IMR-90 (cell line): ENCODE data around the gene TMC8. TPM values are rescaled to one million over a fixed set of nuclear protein-coding genes. Genes with fewer than 3 reads are reported as not detected.
A peak's percentile ranks its signal among the peaks of the same experiment; 100 is the strongest.

Source experiments
- ATAC-seq: fragments of 200-7000 bp; cut with Tn5 transposase; 2 replicates; pipeline ENCODE4 v1.9.1; 2020; ENCODE audit warnings: low read depth, mild to moderate bottlenecking, moderate library complexity
- BruUV-seq: library from RNA; stranded (reverse); fragments of 400-500 nt; replicated peaks from 2 replicates; lab custom pipeline; 2021; lab: Mats Ljungman, UMichigan
- CTCF ChIA-PET: fragments of 300-600 bp; formaldehyde crosslinking; extraction: SDS; loops from one replicate; lab custom pipeline; 2021; ENCODE audit warnings: antibody characterized with exemption; lab: Yijun Ruan, JAX
- POLR2A ChIA-PET: fragments of 300-600 bp; sonication (Branson Sonifier 250); formaldehyde crosslinking; loops from one replicate; lab custom pipeline; 2022; ENCODE audit warnings: antibody characterized with exemption; ENCODE audit not compliant: unreplicated experiment; lab: Charles Lee
- DNase-seq: peaks from one replicate; pipeline ENCODE4 v3.0.0; 2013
- H2AFZ ChIP-seq: replicated peaks from 2 replicates; pipeline ENCODE3; 2013; ENCODE audit warnings: low read length, mild to moderate bottlenecking; ENCODE audit not compliant: poor library complexity
- H2AK5ac ChIP-seq: 2 replicates; pipeline ENCODE4 v1.6.1; 2013; ENCODE audit warnings: low read depth, low read length, inconsistent platforms
- H2AK9ac ChIP-seq: replicated peaks from 2 replicates; pipeline ENCODE3; 2013; ENCODE audit warnings: mild to moderate bottlenecking, low read depth, low read length, moderate library complexity; ENCODE audit not compliant: poor library complexity
- H2BK120ac ChIP-seq: 2 replicates; pipeline ENCODE4 v1.6.1; 2013; ENCODE audit warnings: low read depth, low read length, inconsistent platforms
- H2BK15ac ChIP-seq: 3 replicates; pipeline ENCODE4 v1.6.1; 2013; ENCODE audit warnings: low read depth, low read length, inconsistent platforms
- H2BK20ac ChIP-seq: 2 replicates; pipeline ENCODE4 v1.6.1; 2013; ENCODE audit warnings: low read depth, mild to moderate bottlenecking, inconsistent platforms, low read length, moderate library complexity
- H2BK5ac ChIP-seq: 2 replicates; pipeline ENCODE4 v1.6.1; 2013; ENCODE audit warnings: mild to moderate bottlenecking, low read depth, low read length, inconsistent platforms; ENCODE audit not compliant: poor library complexity, severe bottlenecking
- H3K14ac ChIP-seq: replicated peaks from 2 replicates; pipeline ENCODE4 v1.6.1; 2013; ENCODE audit warnings: low read depth, low read length, inconsistent platforms
- H3K18ac ChIP-seq: 2 replicates; pipeline ENCODE4 v1.6.1; 2013; ENCODE audit warnings: low read depth, low read length, control low read depth
- H3K23ac ChIP-seq: 2 replicates; pipeline ENCODE4 v1.6.1; 2013; ENCODE audit warnings: low read depth, low read length, inconsistent platforms
- H3K27ac ChIP-seq: 2 replicates; pipeline ENCODE4 v1.5.1; 2013; ENCODE audit warnings: mild to moderate bottlenecking, control low read depth, low read length; ENCODE audit not compliant: insufficient read depth
- H3K27me3 ChIP-seq: 2 replicates; pipeline ENCODE4 v1.6.1; 2013; ENCODE audit warnings: low read length; ENCODE audit not compliant: control insufficient read depth, insufficient read depth
- H3K36me3 ChIP-seq: 2 replicates; pipeline ENCODE4 v1.6.1; 2013; ENCODE audit warnings: low read length, mixed read lengths; ENCODE audit not compliant: control insufficient read depth, insufficient read depth
- H3K4ac ChIP-seq: 2 replicates; pipeline ENCODE4 v1.6.1; 2013; ENCODE audit warnings: low read depth, low read length, inconsistent platforms
- H3K4me1 ChIP-seq: 2 replicates; pipeline ENCODE4 v1.6.1; 2013; ENCODE audit warnings: low read length, mixed read lengths; ENCODE audit not compliant: control insufficient read depth, insufficient read depth
- H3K4me2 ChIP-seq: 2 replicates; pipeline ENCODE4 v1.6.1; 2013; ENCODE audit warnings: low read depth, mild to moderate bottlenecking, control low read depth, low read length, moderate library complexity
- H3K4me3 ChIP-seq: 2 replicates; pipeline ENCODE4 v1.5.1; 2013; ENCODE audit warnings: low read depth, mild to moderate bottlenecking, control low read depth, low read length, moderate library complexity; ENCODE audit not compliant: insufficient read depth
- H3K56ac ChIP-seq: 2 replicates; pipeline ENCODE4 v1.6.1; 2013; ENCODE audit warnings: low read length, inconsistent platforms; ENCODE audit not compliant: insufficient read depth; ENCODE audit errors: extremely low read depth
- H3K79me1 ChIP-seq, 2 experiments: 2 replicates each; pipeline ENCODE4 v1.6.1; 2013; ENCODE audit warnings: low read length in 2 of 2, inconsistent platforms in 1 of 2, low read depth in 1 of 2
- H3K9ac ChIP-seq: 2 replicates; pipeline ENCODE4 v1.6.1; 2013; ENCODE audit warnings: low read depth, low read length, control low read depth
- H3K9me1 ChIP-seq: 2 replicates; pipeline ENCODE4 v1.6.1; 2013; ENCODE audit warnings: low read length, inconsistent platforms; ENCODE audit not compliant: insufficient read depth
- H3K9me3 ChIP-seq: 2 replicates; pipeline ENCODE4 v1.6.1; 2013; ENCODE audit warnings: low read length; ENCODE audit not compliant: control insufficient read depth, insufficient read depth
- H4K20me1 ChIP-seq: 2 replicates; pipeline ENCODE4 v1.6.1; 2013; ENCODE audit warnings: low read length, inconsistent platforms; ENCODE audit not compliant: insufficient read depth
- H4K5ac ChIP-seq: 2 replicates; pipeline ENCODE4 v1.6.1; 2013; ENCODE audit warnings: mild to moderate bottlenecking, low read depth, low read length, control low read depth
- H4K8ac ChIP-seq, 2 experiments: 2 replicates each; pipeline ENCODE4 v1.6.1; 2013; ENCODE audit warnings: low read depth in 2 of 2, low read length in 2 of 2, control low read depth in 1 of 2, inconsistent platforms in 1 of 2
- H4K91ac ChIP-seq: 2 replicates; pipeline ENCODE4 v1.6.1; 2013; ENCODE audit warnings: low read depth, low read length, inconsistent platforms; ENCODE audit not compliant: insufficient read depth
- NFE2L2 ChIP-seq: fragments of 150-350 bp; IDR thresholded peaks from 2 replicates; pipeline ENCODE4 v1.6.1; 2016; ENCODE audit warnings: low read depth, mild to moderate bottlenecking, low read length
- USF2 ChIP-seq: fragments of 150-350 bp; IDR thresholded peaks from 2 replicates; pipeline ENCODE4 v1.6.1; 2017; ENCODE audit warnings: mild to moderate bottlenecking, antibody characterized with exemption, low read length, low read depth
- WGBS, 2 experiments: methylation state at CpG; one replicate each; pipeline versions ENCODE4 v1.1.5 to v1.1.7; 2013; ENCODE audit warnings: missing lambda C conversion rate in 2 of 2; ENCODE audit not compliant: insufficient read length in 1 of 2; ENCODE audit errors: extremely low coverage in 2 of 2; 5-methylcytosine and 5-hydroxymethylcytosine counted together
- dilution Hi-C: fragments of 300-500 bp; cut with HindIII; formaldehyde crosslinking; loops from one replicate; pipeline ENCODE4 v1.14.3; 2018; ENCODE audit warnings: low sequenced_read_pairs; ENCODE audit not compliant: unreplicated experiment
- in situ Hi-C: fragments of 300-500 bp; cut with MboI; formaldehyde crosslinking; loops from 3 replicates; pipeline ENCODE4 v1.14.3; 2019; ENCODE audit warnings: low sequenced_read_pairs, inconsistent platforms, mixed read lengths
- intact Hi-C: fragments of 100-400 bp; cut with micrococcal nuclease; formaldehyde crosslinking; loops from 2 replicates; pipeline ENCODE4 v1.10.0; 2022
- polyA plus RNA-seq, 3 experiments: library from polyadenylated mRNA; depleted of rRNA; stranded (reverse); fragments of >200 nt; gene quantifications; 2 replicates each; pipeline ENCODE4 v1.2.3, GENCODE V29; 2012; ENCODE audit warnings: low replicate concordance in 1 of 3
- total RNA-seq: library from RNA; depleted of rRNA; stranded (reverse); fragments of >200 nt; gene quantifications from 2 replicates; pipeline ENCODE4 v1.2.3, GENCODE V29; 2012

Gene TMC8
- total and polyA plus RNA-seq, 2 of the 4 experiments (the other 2 are of a cell fraction) = not detected

- H3K9me3 ChIP-seq = no peaks in the 10 kb centered on the region
- H3K4ac ChIP-seq = no peak within 1 kb of the TSS
- dilution Hi-C loops (no loop called here), intact Hi-C loops (no loop called here), in situ Hi-C loops (no loop called here)
- H4K91ac ChIP-seq = no peak within 1 kb of the TSS
- no peak within 1 kb of the TSS for H3K14ac ChIP-seq
- no peak within 1 kb of the TSS for H2BK120ac ChIP-seq
- no peaks in the 10 kb centered on the region for H3K9me1 ChIP-seq
- H4K8ac ChIP-seq = no peak within 1 kb of the TSS
- ChIA-PET CTCF (no interaction called here), POLR2A (no interaction called here)
- no peaks in the 10 kb centered on the region for H3K36me3 ChIP-seq
- peak within 1 kb of the TSS; percentile 45 for H3K4me3 ChIP-seq
- WGBS, 2 experiments = 0% methylated on average over 17 of the region's 54 CpGs; no CpG with 5 or more reads in 1 of the 2 experiments
- peak within 1 kb of the TSS; percentile 87 for H2AFZ ChIP-seq
- H3K4me2 ChIP-seq = peak within 1 kb of the TSS; percentile 94
- H3K27ac ChIP-seq = no peak within 1 kb of the TSS
- no peak within 1 kb of the TSS for H2BK15ac ChIP-seq
- H3K56ac ChIP-seq = no peak within 1 kb of the TSS
- H2BK20ac ChIP-seq = no peak within 1 kb of the TSS
- no peak within 1 kb of the TSS for H3K23ac ChIP-seq
- H2AK5ac ChIP-seq = no peak within 1 kb of the TSS
- no peak within 1 kb of the TSS for H2BK5ac ChIP-seq
- no peak within 1 kb of the TSS; the same call in 1 of the 2 replicates for H3K9ac ChIP-seq
- DNase-seq (no peak), ATAC-seq (peak; percentile 16; the same call in 1 of the 2 replicates)
- H4K20me1 ChIP-seq = no peaks in the 10 kb centered on the region; the same call in 1 of the 2 replicates
- H3K27me3 ChIP-seq = peaks cover 67% of the 10 kb centered on the region
- H3K4me1 ChIP-seq = peaks cover 2% of the 10 kb centered on the region; the same call in 1 of the 2 replicates
- H4K5ac ChIP-seq = no peak within 1 kb of the TSS
- no TSS peak for BruUV-seq
- no peak within 1 kb of the TSS for H3K18ac ChIP-seq
- TF ChIP-seq NFE2L2 (no peak), USF2 (peak; percentile 77)
- no peak within 1 kb of the TSS for H2AK9ac ChIP-seq
- no peaks in the 10 kb centered on the region for H3K79me1 ChIP-seq
Observed at GRCh38 chr17:78128551-78129350, 1.8 kb upstream of the TMC8 start, which contains the start of gene TMC6. Gene TMC6 (minus strand): TSS chr17:78128755. CDS start chr17:78126832, 1,923 bp downstream.
